Colonic mucosa (tissue), 4 donors: Measurements from ENCODE around the gene GNG13. TPM values are rescaled to one million over a fixed set of nuclear protein-coding genes. Genes with fewer than 3 reads are reported as not detected.

Source experiments
- DNase-seq: peaks from one replicate; pipeline ENCODE4 v3.0.0-alpha.2; 2020
- H3K27ac ChIP-seq: fragments of 200-600 bp; one replicate; pipeline ENCODE4 v1.8.0; 2021
- H3K27me3 ChIP-seq: fragments of 200-600 bp; one replicate; pipeline ENCODE4 v1.8.0; 2021
- H3K36me3 ChIP-seq: fragments of 200-600 bp; one replicate; pipeline ENCODE4 v1.8.0; 2021
- H3K4me1 ChIP-seq: fragments of 200-600 bp; one replicate; pipeline ENCODE4 v1.8.0; 2021; ENCODE audit warnings: mild to moderate bottlenecking
- H3K4me3 ChIP-seq: fragments of 200-600 bp; one replicate; pipeline ENCODE4 v1.8.0; 2021
- H3K9ac ChIP-seq, 2 donors: one replicate each; pipeline ENCODE4 v1.7.0; 2013; ENCODE audit warnings: control low read depth in 2 of 2, low read depth in 2 of 2, low read length in 2 of 2
- H3K9me3 ChIP-seq: fragments of 200-600 bp; one replicate; pipeline ENCODE4 v1.8.0; 2021
- CTCF ChIP-seq: fragments of 200-600 bp; IDR thresholded peaks from one replicate; pipeline ENCODE4 v1.8.0; 2022; ENCODE audit warnings: antibody characterized with exemption, mild to moderate bottlenecking
- intact Hi-C: fragments of 100-400 bp; cut with DNase I; formaldehyde crosslinking; loops from one replicate; pipeline ENCODE4 v1.14.1; 2022
- total RNA-seq, 2 donors: library from RNA; stranded (reverse); fragmentation: NEBNext Ultra II Directional in 1 of 2; extraction: Animal tissue kit (Norgen Biotek cat#: 25700) in 1 of 2; gene quantifications; one replicate each; pipeline ENCODE4 v1.2.1, GENCODE V29; 2021
- donor health status: healthy.
- donor health status: DM: no; HTN: no; CAD: no.
- donor health status: DM: no; HTN: no; CAD: no.

Gene GNG13
- total RNA-seq, 2 donors from 2014 or later: 0.24 TPM; not detected in 1

- intact Hi-C loops: no loop called here
- Histone ChIP-seq H3K4me3 (no peak overlapping the region), H3K9ac (no peak overlapping the region), H3K4me1 (no peaks in the 10 kb centered on the region), H3K36me3 (no peaks in the 10 kb centered on the region), H3K9me3 (no peaks in the 10 kb centered on the region), H3K27ac (no peak overlapping the region), H3K27me3 (no peaks in the 10 kb centered on the region)
- TF ChIP-seq CTCF: no peak
- no peak for DNase-seq
Observed at GRCh38 chr16:830871-831570, 30.5 kb upstream of the GNG13 start.

- intact Hi-C loops: no loop called here
- H3K27me3 ChIP-seq: no peaks in the 10 kb centered on the region
- no peak overlapping the region for H3K9ac ChIP-seq
- H3K4me3 ChIP-seq: no peak overlapping the region
- no peak for TF ChIP-seq CTCF
- DNase-seq: no peak
- no peaks in the 10 kb centered on the region for H3K36me3 ChIP-seq
- H3K4me1 ChIP-seq: no peaks in the 10 kb centered on the region
- no peaks in the 10 kb centered on the region for H3K9me3 ChIP-seq
- no peak overlapping the region for H3K27ac ChIP-seq
Observed at GRCh38 chr16:830107-830870, 29.8 kb upstream of the GNG13 start.

- no peak overlapping the region for H3K4me3 ChIP-seq
- no peaks in the 10 kb centered on the region for H3K36me3 ChIP-seq
- no peaks in the 10 kb centered on the region for H3K4me1 ChIP-seq
- H3K27me3 ChIP-seq: no peaks in the 10 kb centered on the region
- no peak overlapping the region for H3K9ac ChIP-seq
- intact Hi-C loops: no loop called here
- no peaks in the 10 kb centered on the region for H3K9me3 ChIP-seq
- no peak for TF ChIP-seq CTCF
- DNase-seq: no peak
- no peak overlapping the region for H3K27ac ChIP-seq
Observed at GRCh38 chr16:828891-829290, 28.4 kb upstream of the GNG13 start.

- intact Hi-C loops: no loop called here
- TF ChIP-seq CTCF: no peak
- no peaks in the 10 kb centered on the region for H3K27me3 ChIP-seq
- no peak overlapping the region for H3K9ac ChIP-seq
- no peaks in the 10 kb centered on the region for H3K4me1 ChIP-seq
- H3K27ac ChIP-seq: no peak overlapping the region
- H3K36me3 ChIP-seq: no peaks in the 10 kb centered on the region
- no peak for DNase-seq
- H3K4me3 ChIP-seq: no peak overlapping the region
- no peaks in the 10 kb centered on the region for H3K9me3 ChIP-seq
Observed at GRCh38 chr16:827513-827912, 27.0 kb upstream of the GNG13 start.

GRCh38 chr16:825341-826061 lies 25.0 kb upstream of the GNG13 start:
- no peak for TF ChIP-seq CTCF
- Histone ChIP-seq H3K27me3 (no peaks in the 10 kb centered on the region), H3K36me3 (no peaks in the 10 kb centered on the region), H3K9me3 (no peaks in the 10 kb centered on the region), H3K9ac (no peak overlapping the region), H3K4me1 (no peaks in the 10 kb centered on the region), H3K27ac (no peak overlapping the region), H3K4me3 (no peak overlapping the region)
- intact Hi-C loops: no loop called here
- DNase-seq: no peak
